Neural progenitor cell (in vitro differentiated cells): ENCODE measurements around the gene BCAS3. TPM values are rescaled to one million over a fixed set of nuclear protein-coding genes. Genes with fewer than 3 reads are reported as not detected.

Source experiments
- DNase-seq: peaks from one replicate; pipeline ENCODE4 v3.0.0-alpha.2; 2016; ENCODE audit warnings: low spot score
- H2AFZ ChIP-seq: fragments of 200-600 bp; sonication (generic); replicated peaks from 2 replicates; pipeline ENCODE4 v1.6.1; 2016; ENCODE audit warnings: antibody characterized with exemption
- H3F3A ChIP-seq: fragments of 200-600 bp; sonication (generic); 2 replicates; pipeline ENCODE4 v1.6.1; 2016; ENCODE audit warnings: antibody characterized with exemption, low read depth
- H3K27ac ChIP-seq: fragments of 200-600 bp; sonication (generic); 2 replicates; pipeline ENCODE4 v1.5.1; 2016; ENCODE audit warnings: mild to moderate bottlenecking
- H3K27me3 ChIP-seq: fragments of 200-600 bp; sonication (generic); 2 replicates; pipeline ENCODE4 v1.6.1; 2016; ENCODE audit warnings: mild to moderate bottlenecking, moderate library complexity
- H3K36me3 ChIP-seq: fragments of 200-600 bp; sonication (generic); 2 replicates; pipeline ENCODE4 v1.5.1; 2016
- H3K4me1 ChIP-seq: fragments of 200-600 bp; sonication (generic); 2 replicates; pipeline ENCODE4 v1.6.1; 2016; ENCODE audit warnings: mixed run types
- H3K4me2 ChIP-seq: fragments of 200-600 bp; sonication (generic); 2 replicates; pipeline ENCODE4 v1.6.1; 2016
- H3K4me3 ChIP-seq: fragments of 200-600 bp; sonication (generic); 2 replicates; pipeline ENCODE4 v1.5.1; 2016
- H3K79me2 ChIP-seq: fragments of 200-600 bp; sonication (generic); 2 replicates; pipeline ENCODE4 v1.6.1; 2016; ENCODE audit warnings: low read depth
- H3K9ac ChIP-seq: fragments of 200-600 bp; sonication (generic); 2 replicates; pipeline ENCODE4 v1.6.1; 2016
- H3K9me3 ChIP-seq: fragments of 200-600 bp; sonication (generic); 2 replicates; pipeline ENCODE4 v1.5.1; 2016; ENCODE audit warnings: low read depth
- H4K20me1 ChIP-seq: fragments of 200-600 bp; sonication (generic); 2 replicates; pipeline ENCODE4 v1.6.1; 2016; ENCODE audit warnings: low read depth
- H3K27ac Mint-ChIP-seq: 3 replicates; pipeline ENCODE4 v1.8.0; 2021; ENCODE audit warnings: mixed read lengths
- H3K27me3 Mint-ChIP-seq: 2 replicates; pipeline ENCODE4 v1.8.0; 2022; ENCODE audit warnings: low read depth, mild to moderate bottlenecking, inconsistent platforms, moderate library complexity, mixed read lengths; ENCODE audit not compliant: insufficient read depth
- H3K36me3 Mint-ChIP-seq: 3 replicates; pipeline ENCODE4 v1.8.0; 2021; ENCODE audit warnings: mixed read lengths
- H3K4me1 Mint-ChIP-seq: 3 replicates; pipeline ENCODE4 v1.8.0; 2021; ENCODE audit warnings: mixed read lengths
- H3K4me3 Mint-ChIP-seq: 3 replicates; pipeline ENCODE4 v1.8.0; 2021; ENCODE audit warnings: mild to moderate bottlenecking, moderate library complexity, mixed read lengths
- H3K9me3 Mint-ChIP-seq: 3 replicates; pipeline ENCODE4 v1.8.0; 2020; ENCODE audit warnings: mixed read lengths
- EZH2 ChIP-seq: fragments of 200-600 bp; sonication (generic); IDR thresholded peaks from 2 replicates; pipeline ENCODE4 v1.6.1; 2017; ENCODE audit warnings: antibody characterized with exemption, mild to moderate bottlenecking, moderate library complexity
- EZH2phosphoT487 ChIP-seq: fragments of 200-600 bp; sonication (generic); IDR thresholded peaks from 2 replicates; pipeline ENCODE4 v1.6.1; 2017; ENCODE audit warnings: antibody characterized with exemption
- total RNA-seq: library from RNA; depleted of rRNA; stranded (reverse); fragments of >200 nt; gene quantifications from 2 replicates; pipeline ENCODE4 v1.2.3, GENCODE V29; 2015; ENCODE audit warnings: low replicate concordance
- TF ChIP-seq, protein P1 (sequence below): fragments of 200-600 bp; sonication (generic); IDR thresholded peaks from 2 replicates; pipeline ENCODE4 v1.5.1; 2017; ENCODE audit warnings: antibody characterized with exemption, mild to moderate bottlenecking

Gene BCAS3
- total RNA-seq, 1 donor from 2014 or later = 60.9 TPM

DNA sequence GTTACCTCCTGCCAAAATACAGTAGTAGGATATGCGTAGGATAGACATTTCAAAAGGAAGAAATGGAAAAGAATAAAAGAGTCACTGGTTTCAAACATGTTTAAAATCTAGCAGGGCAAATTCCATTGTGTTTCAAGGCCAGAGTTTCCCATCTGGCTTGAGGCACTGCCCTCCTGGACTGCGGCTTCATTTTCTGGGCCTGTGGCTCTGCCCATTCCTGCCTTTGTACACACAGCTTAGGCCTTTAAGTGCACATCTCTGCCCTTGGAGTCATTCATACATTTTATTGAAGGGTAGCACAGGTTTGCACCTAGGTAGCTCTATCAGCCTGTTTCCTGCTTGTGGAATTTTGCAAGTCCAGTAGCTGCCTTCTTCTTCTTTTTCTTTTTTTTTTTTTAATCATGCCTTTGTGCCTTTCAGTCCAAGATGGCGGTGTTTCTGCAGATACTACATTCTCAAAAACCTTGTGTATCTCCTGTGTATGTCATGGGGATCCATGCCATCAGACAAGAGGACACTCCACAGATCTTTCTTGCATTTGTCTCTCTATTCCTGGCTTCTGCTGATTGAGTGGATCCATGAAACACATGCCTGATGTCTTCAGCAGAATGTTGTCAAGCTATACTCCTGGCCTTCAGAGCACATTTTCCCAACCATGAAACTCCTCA lies 282.9 kb downstream of the BCAS3 start:
- no peak overlapping the region for H3K9ac ChIP-seq
- H3K4me1 ChIP-seq = no peaks in the 10 kb centered on the region
- Mint-ChIP-seq H3K27ac (no peak overlapping the region), H3K36me3 (peaks cover 1% of the 10 kb centered on the region), H3K27me3 (no peaks in the 10 kb centered on the region), H3K9me3 (peaks cover 8% of the 10 kb centered on the region), H3K4me3 (no peak overlapping the region), H3K4me1 (no peaks in the 10 kb centered on the region)
- H3F3A ChIP-seq = no peaks in the 10 kb centered on the region
- H3K27me3 ChIP-seq = no peaks in the 10 kb centered on the region
- no peak for TF ChIP-seq EZH2
- TF ChIP-seq EZH2phosphoT487 = no peak
- TF ChIP-seq, protein P1, sequence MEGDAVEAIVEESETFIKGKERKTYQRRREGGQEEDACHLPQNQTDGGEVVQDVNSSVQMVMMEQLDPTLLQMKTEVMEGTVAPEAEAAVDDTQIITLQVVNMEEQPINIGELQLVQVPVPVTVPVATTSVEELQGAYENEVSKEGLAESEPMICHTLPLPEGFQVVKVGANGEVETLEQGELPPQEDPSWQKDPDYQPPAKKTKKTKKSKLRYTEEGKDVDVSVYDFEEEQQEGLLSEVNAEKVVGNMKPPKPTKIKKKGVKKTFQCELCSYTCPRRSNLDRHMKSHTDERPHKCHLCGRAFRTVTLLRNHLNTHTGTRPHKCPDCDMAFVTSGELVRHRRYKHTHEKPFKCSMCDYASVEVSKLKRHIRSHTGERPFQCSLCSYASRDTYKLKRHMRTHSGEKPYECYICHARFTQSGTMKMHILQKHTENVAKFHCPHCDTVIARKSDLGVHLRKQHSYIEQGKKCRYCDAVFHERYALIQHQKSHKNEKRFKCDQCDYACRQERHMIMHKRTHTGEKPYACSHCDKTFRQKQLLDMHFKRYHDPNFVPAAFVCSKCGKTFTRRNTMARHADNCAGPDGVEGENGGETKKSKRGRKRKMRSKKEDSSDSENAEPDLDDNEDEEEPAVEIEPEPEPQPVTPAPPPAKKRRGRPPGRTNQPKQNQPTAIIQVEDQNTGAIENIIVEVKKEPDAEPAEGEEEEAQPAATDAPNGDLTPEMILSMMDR = no peak
- no peak overlapping the region for H3K4me2 ChIP-seq
- H4K20me1 ChIP-seq = no peaks in the 10 kb centered on the region
- no peaks in the 10 kb centered on the region for H3K36me3 ChIP-seq
- H3K27ac ChIP-seq = no peak overlapping the region
- no peak overlapping the region for H3K4me3 ChIP-seq
- H2AFZ ChIP-seq = no peak overlapping the region
- no peaks in the 10 kb centered on the region for H3K9me3 ChIP-seq
- H3K79me2 ChIP-seq = no peaks in the 10 kb centered on the region
- DNase-seq = no peak

DNA sequence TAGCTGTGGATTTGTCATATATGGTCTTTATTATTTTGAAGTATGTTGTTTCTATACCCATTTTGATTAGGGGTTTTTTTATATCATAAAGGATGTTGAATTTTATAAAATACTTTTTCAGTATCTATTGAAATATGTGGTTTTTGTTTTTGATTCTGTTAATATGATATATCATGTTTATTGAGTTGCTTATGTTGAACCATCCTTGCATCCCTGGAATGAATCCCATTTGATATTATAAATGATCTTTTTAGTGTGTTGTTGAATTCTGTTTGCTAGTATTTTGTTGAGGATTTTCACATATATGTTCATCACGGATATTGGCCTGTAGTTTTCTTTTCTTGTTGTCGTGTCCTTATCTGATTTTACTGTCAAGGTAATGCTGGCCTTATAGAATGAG lies 286.5 kb downstream of the BCAS3 start:
- Histone ChIP-seq H3F3A (no peaks in the 10 kb centered on the region), H4K20me1 (no peaks in the 10 kb centered on the region), H3K36me3 (no peaks in the 10 kb centered on the region), H3K79me2 (no peaks in the 10 kb centered on the region), H3K4me2 (no peak overlapping the region), H3K4me1 (no peaks in the 10 kb centered on the region), H3K27ac (no peak overlapping the region), H3K9ac (no peak overlapping the region), H2AFZ (no peak overlapping the region), H3K27me3 (no peaks in the 10 kb centered on the region), H3K4me3 (no peak overlapping the region), H3K9me3 (no peaks in the 10 kb centered on the region)
- TF ChIP-seq, protein P1 = no peak
- TF ChIP-seq EZH2phosphoT487 (no peak), EZH2 (no peak)
- H3K27ac Mint-ChIP-seq = no peak overlapping the region
- peaks cover 1% of the 10 kb centered on the region for H3K36me3 Mint-ChIP-seq
- no peaks in the 10 kb centered on the region for H3K27me3 Mint-ChIP-seq
- H3K4me3 Mint-ChIP-seq = no peak overlapping the region
- no peaks in the 10 kb centered on the region for H3K4me1 Mint-ChIP-seq
- H3K9me3 Mint-ChIP-seq = peaks cover 20% of the 10 kb centered on the region
- no peak for DNase-seq

DNA sequence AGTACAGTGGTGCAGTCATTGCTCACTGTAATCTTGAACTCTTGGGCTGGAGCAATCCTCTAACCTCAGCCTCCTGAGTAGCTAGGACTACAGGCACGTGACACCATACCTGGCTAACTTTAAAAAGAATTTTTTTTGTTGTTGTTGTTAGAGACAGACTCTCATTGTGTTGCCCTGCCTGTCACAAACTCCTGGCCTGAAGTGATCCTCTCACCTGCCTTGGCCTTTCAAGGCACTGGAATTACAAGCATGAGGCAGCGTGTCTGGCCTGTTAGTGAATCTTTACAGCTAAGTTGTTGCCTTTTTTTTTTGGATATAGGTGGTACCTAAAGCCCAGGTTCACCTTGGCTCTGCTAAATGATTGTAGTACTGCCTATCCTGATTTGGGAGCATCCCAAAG lies 290.6 kb downstream of the BCAS3 start:
- no peaks in the 10 kb centered on the region for H3K36me3 ChIP-seq
- no peak overlapping the region for H2AFZ ChIP-seq
- DNase-seq = no peak
- H3K4me3 Mint-ChIP-seq = no peak overlapping the region
- H3K9me3 ChIP-seq = no peaks in the 10 kb centered on the region
- no peak overlapping the region for H3K9ac ChIP-seq
- H3K4me1 Mint-ChIP-seq = no peaks in the 10 kb centered on the region
- H3K4me1 ChIP-seq = no peaks in the 10 kb centered on the region
- TF ChIP-seq EZH2phosphoT487 = no peak
- TF ChIP-seq EZH2 = no peak
- TF ChIP-seq, protein P1 = no peak
- peaks cover 21% of the 10 kb centered on the region for H3K9me3 Mint-ChIP-seq
- no peak overlapping the region for H3K4me3 ChIP-seq
- H3K27ac Mint-ChIP-seq = no peak overlapping the region
- peaks cover 3% of the 10 kb centered on the region for H3F3A ChIP-seq
- H3K36me3 Mint-ChIP-seq = peaks cover 1% of the 10 kb centered on the region
- H3K27ac ChIP-seq = no peak overlapping the region
- H3K27me3 Mint-ChIP-seq = no peaks in the 10 kb centered on the region
- no peaks in the 10 kb centered on the region for H3K79me2 ChIP-seq
- H3K27me3 ChIP-seq = no peaks in the 10 kb centered on the region
- no peaks in the 10 kb centered on the region for H4K20me1 ChIP-seq
- no peak overlapping the region for H3K4me2 ChIP-seq
